HEK293T (cell line): ENCODE measurements around the gene MSTN.

Experiments
- CTCF ChIA-PET: fragments of 350-600 bp; formaldehyde crosslinking; extraction: SDS; loops from one replicate; lab custom pipeline; 2021; ENCODE audit warnings: antibody characterized with exemption, inconsistent platforms; lab: Yijun Ruan, JAX
- POLR2A ChIA-PET: fragments of 350-600 bp; formaldehyde crosslinking; extraction: SDS; loops from one replicate; lab custom pipeline; 2020; ENCODE audit warnings: antibody characterized with exemption, inconsistent platforms; lab: Yijun Ruan, JAX
- DNase-seq: peaks from one replicate; pipeline ENCODE4 v3.0.0; 2012; ENCODE audit warnings: mixed read lengths; ENCODE audit errors: extremely low spot score
- ARNT ChIP-seq: fragments of 450-650 bp; IDR thresholded peaks from 2 replicates; pipeline ENCODE4 v1.6.1; 2017; ENCODE audit warnings: mild to moderate bottlenecking
- BHLHE40 ChIP-seq: fragments of 450-650 bp; IDR thresholded peaks from 2 replicates; pipeline ENCODE4 v1.6.1; 2016; ENCODE audit warnings: mild to moderate bottlenecking, moderate library complexity, borderline replicate concordance
- CTBP1 ChIP-seq: fragments of 450-650 bp; IDR thresholded peaks from 2 replicates; pipeline ENCODE4 v1.6.1; 2016; ENCODE audit warnings: borderline replicate concordance
- ELF4 ChIP-seq: fragments of 450-650 bp; IDR thresholded peaks from 2 replicates; pipeline ENCODE4 v1.6.1; 2017; ENCODE audit warnings: antibody characterized with exemption
- FOXA1 ChIP-seq: fragments of 450-650 bp; IDR thresholded peaks from 2 replicates; pipeline ENCODE4 v1.6.1; 2016; ENCODE audit warnings: mild to moderate bottlenecking
- FOXK2 ChIP-seq: fragments of 450-650 bp; IDR thresholded peaks from 2 replicates; pipeline ENCODE4 v1.6.1; 2016; ENCODE audit warnings: mild to moderate bottlenecking
- FOXM1 ChIP-seq: fragments of 450-650 bp; IDR thresholded peaks from 2 replicates; pipeline ENCODE4 v1.6.1; 2017; ENCODE audit warnings: mild to moderate bottlenecking, borderline replicate concordance
- HDGF ChIP-seq: fragments of 450-650 bp; IDR thresholded peaks from 2 replicates; pipeline ENCODE4 v1.6.1; 2017; ENCODE audit warnings: antibody characterized with exemption, borderline replicate concordance
- L3MBTL2 ChIP-seq: fragments of 450-650 bp; conservative IDR thresholded peaks from 2 replicates; pipeline ENCODE4 v1.6.1; 2016; ENCODE audit warnings: mild to moderate bottlenecking
- LEF1 ChIP-seq: fragments of 450-650 bp; IDR thresholded peaks from 2 replicates; pipeline ENCODE4 v1.6.1; 2017; ENCODE audit warnings: mild to moderate bottlenecking, borderline replicate concordance
- NFRKB ChIP-seq: fragments of 450-650 bp; IDR thresholded peaks from 2 replicates; pipeline ENCODE4 v1.6.1; 2016; ENCODE audit warnings: mild to moderate bottlenecking, moderate library complexity
- SP1 ChIP-seq: fragments of 450-650 bp; IDR thresholded peaks from 2 replicates; pipeline ENCODE4 v1.6.1; 2017
- SUZ12 ChIP-seq: fragments of 450-650 bp; IDR thresholded peaks from 2 replicates; pipeline ENCODE4 v1.6.1; 2016; ENCODE audit warnings: mild to moderate bottlenecking
- TARDBP ChIP-seq: fragments of 450-650 bp; IDR thresholded peaks from 2 replicates; pipeline ENCODE4 v1.6.1; 2016
- ZNF384 ChIP-seq: fragments of 450-650 bp; IDR thresholded peaks from 2 replicates; pipeline ENCODE4 v1.6.1; 2016
- TF ChIP-seq, protein P1 (sequence below): fragments of 450-650 bp; IDR thresholded peaks from 2 replicates; pipeline ENCODE4 v1.6.1; 2016

MSTN gene

DNA sequence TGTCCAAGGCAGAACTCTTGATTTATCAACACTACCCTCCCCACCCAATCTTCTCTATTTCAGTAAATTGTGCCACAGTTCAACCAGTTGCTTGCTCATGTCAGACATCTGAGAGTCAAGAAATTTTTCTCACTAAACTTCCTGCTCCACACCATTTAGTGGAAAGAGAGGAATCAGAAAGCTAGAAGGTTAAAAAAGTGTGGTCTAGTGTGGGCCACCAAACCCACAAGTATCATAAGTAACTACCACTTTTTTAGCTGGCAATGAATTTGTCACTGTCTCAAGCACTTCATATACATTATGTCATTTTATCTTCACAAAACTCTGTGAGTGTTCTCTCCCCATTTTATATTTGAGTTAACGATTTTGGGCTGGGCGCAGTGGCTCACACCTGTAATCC lies 16.6 kb upstream of the MSTN start:
- ChIA-PET CTCF (no interaction called here), POLR2A (no interaction called here)
- no peak for DNase-seq

GRCh38 chr2:190075623-190076022 lies 13.1 kb upstream of the MSTN start:
- ChIA-PET CTCF (no interaction called here), POLR2A (no interaction called here)
- TF ChIP-seq TARDBP (no peak), ELF4 (no peak), NFRKB (no peak), HDGF (no peak), FOXA1 (no peak), ZNF384 (no peak), LEF1 (no peak), FOXM1 (no peak), SP1 (no peak), ARNT (no peak), CTBP1 (no peak), SUZ12 (no peak), BHLHE40 (no peak), FOXK2 (no peak), L3MBTL2 (no peak)
- TF ChIP-seq, protein P1, sequence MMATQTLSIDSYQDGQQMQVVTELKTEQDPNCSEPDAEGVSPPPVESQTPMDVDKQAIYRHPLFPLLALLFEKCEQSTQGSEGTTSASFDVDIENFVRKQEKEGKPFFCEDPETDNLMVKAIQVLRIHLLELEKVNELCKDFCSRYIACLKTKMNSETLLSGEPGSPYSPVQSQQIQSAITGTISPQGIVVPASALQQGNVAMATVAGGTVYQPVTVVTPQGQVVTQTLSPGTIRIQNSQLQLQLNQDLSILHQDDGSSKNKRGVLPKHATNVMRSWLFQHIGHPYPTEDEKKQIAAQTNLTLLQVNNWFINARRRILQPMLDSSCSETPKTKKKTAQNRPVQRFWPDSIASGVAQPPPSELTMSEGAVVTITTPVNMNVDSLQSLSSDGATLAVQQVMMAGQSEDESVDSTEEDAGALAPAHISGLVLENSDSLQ: no peak
- no peak for DNase-seq

More for the DNA sequence above, 16.6 kb upstream of the MSTN start:
- no peak for TF ChIP-seq FOXK2
- TF ChIP-seq LEF1: no peak
- TF ChIP-seq FOXM1: no peak
- TF ChIP-seq SP1: no peak
- no peak for TF ChIP-seq L3MBTL2

- TF ChIP-seq HDGF: no peak
- peak; percentile 97 for TF ChIP-seq ZNF384
- DNase-seq: peak; percentile 28
- CTCF ChIA-PET: interaction anchor here (1.5 kb wide), 1 partner anchor 272 kb away, joined by 4 read pairs; no protein-coding TSS in a partner anchor
- POLR2A ChIA-PET: no interaction called here
Measured at GRCh38 chr2:190069936-190070696, 7.6 kb upstream of the MSTN start.

DNA sequence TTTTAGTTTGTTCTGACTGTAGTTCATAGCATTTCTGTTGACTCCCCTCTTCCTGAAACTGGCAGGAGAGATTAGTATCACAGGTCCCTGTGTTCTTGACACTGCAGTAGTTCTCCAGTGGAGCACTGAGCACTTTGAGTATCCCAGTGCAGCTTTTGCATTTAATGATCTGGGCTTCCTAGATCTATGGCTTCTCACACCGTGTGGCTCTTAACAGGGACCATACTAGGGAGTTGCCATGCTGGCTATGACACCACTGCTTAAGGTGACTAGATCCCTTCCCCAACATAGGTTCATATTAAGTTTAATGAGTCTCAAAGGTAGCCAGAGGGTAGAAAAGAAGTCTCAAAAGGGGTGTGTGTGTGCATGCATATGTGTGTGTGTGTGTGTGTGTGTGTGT lies 6.2 kb upstream of the MSTN start:
- TF ChIP-seq FOXM1 (no peak), ZNF384 (no peak), TARDBP (no peak), LEF1 (no peak), ARNT (no peak), SUZ12 (no peak)
- POLR2A ChIA-PET: no interaction called here
- DNase-seq: no peak
- CTCF ChIA-PET: no interaction called here

GRCh38 chr2:190065839-190066238 lies 3.3 kb upstream of the MSTN start:
- ChIA-PET POLR2A (no interaction called here), CTCF (interaction anchor here (0.6 kb wide), 1 partner anchor 267 kb away, joined by 4 read pairs; no protein-coding TSS in a partner anchor)
- no peak for TF ChIP-seq SUZ12
- no peak for TF ChIP-seq ZNF384
- no peak for TF ChIP-seq TARDBP
- TF ChIP-seq FOXM1: no peak
- no peak for TF ChIP-seq FOXK2
- no peak for TF ChIP-seq LEF1
- TF ChIP-seq, protein P1: no peak
- TF ChIP-seq NFRKB: no peak
- TF ChIP-seq ELF4: no peak
- no peak for TF ChIP-seq L3MBTL2
- TF ChIP-seq FOXA1: no peak
- no peak for TF ChIP-seq CTBP1
- TF ChIP-seq ARNT: no peak
- TF ChIP-seq SP1: no peak
- TF ChIP-seq HDGF: no peak
- no peak for TF ChIP-seq BHLHE40
- DNase-seq: no peak

DNA sequence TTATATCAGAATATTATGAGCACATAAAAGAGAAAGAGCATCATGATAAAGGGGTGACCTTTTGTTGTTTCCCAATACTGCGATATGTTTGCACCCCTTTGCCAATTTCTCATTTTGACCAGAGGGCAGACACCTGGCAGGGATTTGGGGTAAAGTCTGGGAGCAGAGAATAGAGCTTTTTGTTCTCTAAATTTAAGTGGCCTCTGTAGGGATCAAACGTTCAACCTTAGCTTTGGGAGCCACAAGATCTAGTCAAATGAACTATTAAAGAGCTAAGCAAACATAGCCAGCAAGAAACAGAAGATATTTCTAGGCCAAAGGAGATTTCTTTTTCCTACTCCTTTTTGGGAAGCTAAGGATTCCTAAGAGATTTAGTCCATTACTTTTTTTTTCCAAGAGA lies 1.1 kb upstream of the MSTN start:
- DNase-seq: no peak
- TF ChIP-seq ELF4: no peak
- no peak for TF ChIP-seq BHLHE40
- no peak for TF ChIP-seq FOXM1
- TF ChIP-seq HDGF: no peak
- no peak for TF ChIP-seq LEF1
- CTCF ChIA-PET: no interaction called here
- POLR2A ChIA-PET: interaction anchor here (1.1 kb wide), 1 partner anchor 301 kb away, joined by 4 read pairs; the partner anchor contains the start of gene OSGEPL1

GRCh38 chr2:190062053-190062452 lies 476 bp downstream of the MSTN start:
- TF ChIP-seq FOXM1 (no peak), BHLHE40 (no peak), ARNT (no peak), CTBP1 (no peak), SUZ12 (no peak), L3MBTL2 (no peak), HDGF (no peak), NFRKB (no peak)
- TF ChIP-seq, protein P1: no peak
- ChIA-PET CTCF (no interaction called here), POLR2A (no interaction called here)
- peak; percentile 8 for DNase-seq
